OCI-LY1 (cell line): ENCODE results near the gene PDE6C.

Experiments used
- H2AFZ ChIP-seq: fragments of 200-600 bp; sonication (generic), shearing (Covaris generic); 2 replicates; pipeline ENCODE4 v1.6.0; 2014; ENCODE audit warnings: antibody characterized with exemption, mild to moderate bottlenecking, low read length
- H3F3A ChIP-seq: fragments of 200-600 bp; sonication (generic), shearing (Covaris generic); 2 replicates; pipeline ENCODE4 v1.6.0; 2014; ENCODE audit warnings: mild to moderate bottlenecking, antibody characterized with exemption, low read length, moderate library complexity; ENCODE audit not compliant: insufficient read depth
- H3K27ac ChIP-seq: fragments of 200-600 bp; sonication (generic); 2 replicates; pipeline ENCODE4 v1.5.1; 2014; ENCODE audit warnings: low read length, mixed run types, mild to moderate bottlenecking, low read depth; ENCODE audit not compliant: poor library complexity, severe bottlenecking
- H3K27me3 ChIP-seq: fragments of 200-600 bp; sonication (generic); 2 replicates; pipeline ENCODE4 v1.6.0; 2014; ENCODE audit warnings: antibody characterized with exemption, mild to moderate bottlenecking, low read length, moderate library complexity; ENCODE audit not compliant: insufficient read depth
- H3K36me3 ChIP-seq: fragments of 200-600 bp; sonication (generic); 2 replicates; pipeline ENCODE4 v1.6.1; 2014; ENCODE audit warnings: mild to moderate bottlenecking, antibody characterized with exemption, low read length, moderate library complexity, mixed read lengths; ENCODE audit not compliant: insufficient read depth
- H3K4me1 ChIP-seq: fragments of 200-600 bp; sonication (generic); 2 replicates; pipeline ENCODE4 v1.5.1; 2014; ENCODE audit warnings: mild to moderate bottlenecking, low read length, moderate library complexity; ENCODE audit not compliant: insufficient read depth, severe bottlenecking
- H3K4me2 ChIP-seq: fragments of 200-600 bp; sonication (generic), shearing (Covaris generic); 2 replicates; pipeline ENCODE4 v1.6.1; 2014; ENCODE audit warnings: low read length
- H3K4me3 ChIP-seq: fragments of 200-600 bp; sonication (generic); 2 replicates; pipeline ENCODE4 v1.5.1; 2014; ENCODE audit warnings: low read length, low read depth, mild to moderate bottlenecking, mixed read lengths; ENCODE audit not compliant: poor library complexity, severe bottlenecking
- H3K79me2 ChIP-seq: fragments of 200-600 bp; shearing (Covaris generic); 2 replicates; pipeline ENCODE4 v1.6.1; 2016; ENCODE audit warnings: mixed run types, low read length, mixed read lengths; ENCODE audit not compliant: insufficient read depth
- H3K9ac ChIP-seq: fragments of 200-600 bp; sonication (generic), shearing (Covaris generic); 2 replicates; pipeline ENCODE4 v1.6.1; 2014; ENCODE audit warnings: mild to moderate bottlenecking, low read length, mixed read lengths
- H3K9me2 ChIP-seq: fragments of 200-600 bp; sonication (generic), shearing (Covaris generic); 2 replicates; pipeline ENCODE4 v1.6.1; 2014; ENCODE audit warnings: low read depth, mild to moderate bottlenecking, low read length, mixed read lengths
- H3K9me3 ChIP-seq: fragments of 200-600 bp; shearing (Covaris generic); 2 replicates; pipeline ENCODE4 v1.6.1; 2014; ENCODE audit warnings: low read length, mixed read lengths
- H4K20me1 ChIP-seq: fragments of 200-600 bp; sonication (generic), shearing (Covaris generic); 2 replicates; pipeline ENCODE4 v1.6.0; 2016; ENCODE audit warnings: mild to moderate bottlenecking, low read length; ENCODE audit not compliant: insufficient read depth
- CTCF ChIP-seq: fragments of 200-600 bp; sonication (generic), shearing (Covaris generic); IDR thresholded peaks from 2 replicates; pipeline ENCODE4 v1.5.1; 2017; ENCODE audit warnings: mild to moderate bottlenecking, antibody characterized with exemption, low read length, moderate library complexity, mixed read lengths
- EZH2 ChIP-seq: fragments of 200-600 bp; sonication (generic), shearing (Covaris generic); IDR thresholded peaks from 2 replicates; pipeline ENCODE4 v1.8.0; 2017; ENCODE audit warnings: borderline replicate concordance, mixed run types, mild to moderate bottlenecking, antibody characterized with exemption, low read length, moderate library complexity, mixed read lengths

PDE6C gene

DNA sequence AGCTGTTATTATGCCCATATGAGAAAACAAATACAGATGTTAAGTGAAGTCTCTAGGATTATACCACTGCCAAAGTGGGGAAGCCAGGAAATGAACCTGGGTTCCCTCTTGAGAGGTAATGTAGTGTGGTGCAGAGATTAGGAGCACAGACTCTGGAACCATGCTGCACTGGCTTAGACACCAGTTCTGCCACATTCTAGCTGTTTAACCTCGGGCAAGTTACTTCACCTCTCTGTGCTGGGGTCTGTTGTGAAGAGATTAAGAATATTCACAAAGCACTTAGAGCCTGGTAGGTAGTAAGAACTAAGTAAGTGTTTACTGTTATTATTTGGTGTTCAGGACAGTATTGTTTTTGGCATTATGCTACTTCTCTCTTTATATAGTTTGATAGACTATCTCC is 41.9 kb downstream of the PDE6C start:
- no peak overlapping the region for H3K4me2 ChIP-seq
- no peaks in the 10 kb centered on the region for H3K4me1 ChIP-seq
- no peak overlapping the region for H3K9ac ChIP-seq
- no peaks in the 10 kb centered on the region for H3K9me2 ChIP-seq
- H3K36me3 ChIP-seq: no peaks in the 10 kb centered on the region
- no peaks in the 10 kb centered on the region for H4K20me1 ChIP-seq
- H3K4me3 ChIP-seq: no peak overlapping the region
- H2AFZ ChIP-seq: no peak overlapping the region
- H3K27me3 ChIP-seq: no peaks in the 10 kb centered on the region
- TF ChIP-seq EZH2 (no peak), CTCF (no peak)
- H3K9me3 ChIP-seq: no peaks in the 10 kb centered on the region
- H3K27ac ChIP-seq: no peak overlapping the region
- no peaks in the 10 kb centered on the region for H3F3A ChIP-seq
- H3K79me2 ChIP-seq: no peaks in the 10 kb centered on the region

GRCh38 chr10:93656155-93656554 is 43.8 kb downstream of the PDE6C start:
- Histone ChIP-seq H3K9me2 (no peaks in the 10 kb centered on the region), H4K20me1 (no peaks in the 10 kb centered on the region), H3K27ac (no peak overlapping the region), H2AFZ (no peak overlapping the region), H3K9ac (no peak overlapping the region), H3K9me3 (no peaks in the 10 kb centered on the region), H3K4me1 (no peaks in the 10 kb centered on the region), H3F3A (no peaks in the 10 kb centered on the region), H3K4me2 (no peak overlapping the region), H3K4me3 (no peak overlapping the region), H3K79me2 (no peaks in the 10 kb centered on the region), H3K36me3 (no peaks in the 10 kb centered on the region), H3K27me3 (no peaks in the 10 kb centered on the region)
- TF ChIP-seq EZH2 (no peak), CTCF (no peak)

DNA sequence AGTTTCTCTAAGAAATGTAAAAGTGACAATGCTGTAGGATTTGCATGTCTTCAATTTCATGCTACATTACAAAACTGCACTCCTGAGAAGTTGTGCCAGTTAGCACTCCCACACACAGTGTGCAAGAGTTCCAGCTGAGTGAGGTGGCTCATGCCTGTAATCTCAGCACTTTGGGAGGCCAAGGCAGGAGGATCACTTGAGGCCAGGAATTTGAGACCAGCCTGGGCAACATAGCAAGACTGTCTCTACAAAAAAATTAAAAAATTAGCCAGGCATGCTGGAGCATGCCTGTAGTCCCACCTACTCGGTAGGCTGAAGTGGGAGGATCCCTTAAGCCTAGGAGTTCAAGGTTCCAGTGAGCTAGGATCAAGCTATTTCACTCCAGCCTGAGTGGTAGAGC is 45.4 kb downstream of the PDE6C start:
- Histone ChIP-seq H3K4me1 (no peaks in the 10 kb centered on the region), H3K36me3 (no peaks in the 10 kb centered on the region), H3K9me2 (no peaks in the 10 kb centered on the region), H3K4me2 (no peak overlapping the region), H3K9ac (no peak overlapping the region), H4K20me1 (no peaks in the 10 kb centered on the region), H3K27ac (no peak overlapping the region), H3K79me2 (no peaks in the 10 kb centered on the region), H3F3A (no peaks in the 10 kb centered on the region), H3K27me3 (no peaks in the 10 kb centered on the region), H3K9me3 (no peaks in the 10 kb centered on the region), H3K4me3 (no peak overlapping the region), H2AFZ (no peak overlapping the region)
- TF ChIP-seq EZH2 (no peak), CTCF (no peak)
